K562 (cell line): ENCODE data around the gene CFAP107.

Source experiments
- CHD2 ChIP-seq: IDR thresholded peaks from 2 replicates; pipeline ENCODE4 v1.6.1; 2011; ENCODE audit warnings: low read depth, low read length
- FOXA1 ChIP-seq: fragments of 450-650 bp; IDR thresholded peaks from 2 replicates; pipeline ENCODE4 v1.6.1; 2016; ENCODE audit warnings: mild to moderate bottlenecking, borderline replicate concordance
- MXI1 ChIP-seq: IDR thresholded peaks from 2 replicates; pipeline ENCODE4 v1.6.1; 2011; ENCODE audit warnings: low read depth, mild to moderate bottlenecking, improper control_type of control experiment, low read length
- POLR2A ChIP-seq: fragments of 450-650 bp; conservative IDR thresholded peaks from 2 replicates; pipeline ENCODE4 v1.6.1; 2016
- RBM39 ChIP-seq: fragments of 200-400 bp; formaldehyde crosslinking; optimal IDR thresholded peaks from 2 replicates; pipeline ENCODE3; 2018; ENCODE audit warnings: low read depth, low read length
- SMARCA4 ChIP-seq: fragments of 450-650 bp; IDR thresholded peaks from 2 replicates; pipeline ENCODE4 v1.6.1; 2016
- TF ChIP-seq, protein P1 (sequence below): fragments of 450-650 bp; formaldehyde crosslinking; IDR thresholded peaks from 2 replicates; pipeline ENCODE4 v1.4.0; 2022; ENCODE audit warnings: missing genetic modification characterization
- TF ChIP-seq, protein P2 (sequence below), 3 experiments: IDR thresholded peaks in 2 of 3; conservative IDR thresholded peaks in 1 of 3; 2 replicates each; pipeline ENCODE4 v1.5.1; 2011 to 2012; ENCODE audit warnings: low read length in 3 of 3, mild to moderate bottlenecking in 3 of 3, control low read depth in 2 of 3, improper control_type of control experiment in 1 of 3, inconsistent platforms in 1 of 3, low read depth in 1 of 3, mixed read lengths in 1 of 3, moderate library complexity in 1 of 3; ENCODE audit not compliant: insufficient read depth in 2 of 3
- TF ChIP-seq, protein P3 (sequence below), 2 experiments: fragments of 450-650 bp in 1 of 2; sonication (generic) in 1 of 2; formaldehyde crosslinking in 1 of 2; IDR thresholded peaks in 1 of 2; conservative IDR thresholded peaks in 1 of 2; 2 replicates each; pipeline versions ENCODE4 v1.6.1 to v1.8.1; 2016 to 2023; ENCODE audit warnings: mild to moderate bottlenecking in 2 of 2, moderate library complexity in 2 of 2, inconsistent platforms in 1 of 2, missing genetic modification reagents in 1 of 2

DNA sequence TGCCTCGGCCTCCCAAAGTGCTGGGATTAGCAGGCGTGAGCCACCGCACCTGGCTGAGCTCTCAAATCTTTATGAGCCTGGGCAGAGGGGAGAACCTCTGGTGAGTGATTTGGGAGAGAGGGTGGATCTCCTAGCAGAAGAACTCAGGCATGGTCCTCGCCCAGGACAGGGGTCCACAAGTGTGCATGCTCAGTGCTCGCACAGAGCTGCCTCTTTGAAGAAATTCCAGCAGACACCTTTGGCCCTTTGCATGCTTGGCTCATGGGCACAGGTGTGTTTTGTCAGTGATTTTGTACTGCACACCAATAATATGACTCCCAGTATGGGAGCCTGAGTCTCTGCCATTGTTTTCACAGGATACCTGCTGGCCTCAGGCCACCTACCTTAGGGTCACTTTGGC is 15.8 kb downstream of the CFAP107 start:
- TF ChIP-seq POLR2A, result no peak
- no peak for TF ChIP-seq CHD2
- no peak for TF ChIP-seq SMARCA4
- no peak for TF ChIP-seq RBM39
- TF ChIP-seq, protein P1, sequence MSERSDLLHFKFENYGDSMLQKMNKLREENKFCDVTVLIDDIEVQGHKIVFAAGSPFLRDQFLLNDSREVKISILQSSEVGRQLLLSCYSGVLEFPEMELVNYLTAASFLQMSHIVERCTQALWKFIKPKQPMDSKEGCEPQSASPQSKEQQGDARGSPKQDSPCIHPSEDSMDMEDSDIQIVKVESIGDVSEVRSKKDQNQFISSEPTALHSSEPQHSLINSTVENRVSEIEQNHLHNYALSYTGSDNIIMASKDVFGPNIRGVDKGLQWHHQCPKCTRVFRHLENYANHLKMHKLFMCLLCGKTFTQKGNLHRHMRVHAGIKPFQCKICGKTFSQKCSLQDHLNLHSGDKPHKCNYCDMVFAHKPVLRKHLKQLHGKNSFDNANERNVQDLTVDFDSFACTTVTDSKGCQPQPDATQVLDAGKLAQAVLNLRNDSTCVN (CRISPR knock-in tag), result no peak
- TF ChIP-seq, protein P2, sequence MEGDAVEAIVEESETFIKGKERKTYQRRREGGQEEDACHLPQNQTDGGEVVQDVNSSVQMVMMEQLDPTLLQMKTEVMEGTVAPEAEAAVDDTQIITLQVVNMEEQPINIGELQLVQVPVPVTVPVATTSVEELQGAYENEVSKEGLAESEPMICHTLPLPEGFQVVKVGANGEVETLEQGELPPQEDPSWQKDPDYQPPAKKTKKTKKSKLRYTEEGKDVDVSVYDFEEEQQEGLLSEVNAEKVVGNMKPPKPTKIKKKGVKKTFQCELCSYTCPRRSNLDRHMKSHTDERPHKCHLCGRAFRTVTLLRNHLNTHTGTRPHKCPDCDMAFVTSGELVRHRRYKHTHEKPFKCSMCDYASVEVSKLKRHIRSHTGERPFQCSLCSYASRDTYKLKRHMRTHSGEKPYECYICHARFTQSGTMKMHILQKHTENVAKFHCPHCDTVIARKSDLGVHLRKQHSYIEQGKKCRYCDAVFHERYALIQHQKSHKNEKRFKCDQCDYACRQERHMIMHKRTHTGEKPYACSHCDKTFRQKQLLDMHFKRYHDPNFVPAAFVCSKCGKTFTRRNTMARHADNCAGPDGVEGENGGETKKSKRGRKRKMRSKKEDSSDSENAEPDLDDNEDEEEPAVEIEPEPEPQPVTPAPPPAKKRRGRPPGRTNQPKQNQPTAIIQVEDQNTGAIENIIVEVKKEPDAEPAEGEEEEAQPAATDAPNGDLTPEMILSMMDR (IDR thresholded peaks at IDR 0.05 in 2 of 3, conservative IDR thresholded peaks at IDR 0.05 in 1 of 3; ENCODE audit: insufficient read depth in 2 of 3, low read depth in 1 of 3, low read length in 3 of 3), result no peak
- TF ChIP-seq MXI1, result no peak
- TF ChIP-seq, protein P3, sequence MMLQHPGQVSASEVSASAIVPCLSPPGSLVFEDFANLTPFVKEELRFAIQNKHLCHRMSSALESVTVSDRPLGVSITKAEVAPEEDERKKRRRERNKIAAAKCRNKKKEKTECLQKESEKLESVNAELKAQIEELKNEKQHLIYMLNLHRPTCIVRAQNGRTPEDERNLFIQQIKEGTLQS (IDR thresholded peaks at IDR 0.05), result no peak
- TF ChIP-seq, protein P3 (CRISPR knock-in tag; conservative IDR thresholded peaks at IDR 0.05), result no peak
- no peak for TF ChIP-seq FOXA1
